Heart right ventricle (tissue), 16 donors: Measurements from ENCODE around the gene GGACT. TPM values are rescaled to one million over a fixed set of nuclear protein-coding genes. Genes with fewer than 3 reads are reported as not detected.

Experiments
- ATAC-seq, 8 donors: fragments of 200-7000 bp; cut with Tn5 transposase; one replicate each; pipeline ENCODE4 v1.9.1; 2020; ENCODE audit warnings: mild to moderate bottlenecking in 8 of 8, moderate library complexity in 8 of 8, moderate number of reproducible peaks in 1 of 8
- DNase-seq, 2 donors: peaks; one replicate each; pipeline ENCODE4 v3.0.0-alpha.2; 2020
- H3K27ac ChIP-seq, 10 donors: fragments of 200-600 bp; sonication (generic) in 2 of 10; one replicate each; pipeline versions ENCODE4 v1.5.0 to v1.8.0; 2020 to 2022; ENCODE audit warnings: mild to moderate bottlenecking in 3 of 10
- H3K27me3 ChIP-seq, 7 donors: fragments of 200-600 bp; one replicate each; pipeline ENCODE4 v1.8.0; 2021 to 2022; ENCODE audit warnings: mild to moderate bottlenecking in 2 of 7
- H3K36me3 ChIP-seq, 9 donors: fragments of 200-600 bp; sonication (generic) in 1 of 9; one replicate each; pipeline versions ENCODE4 v1.5.0 to v1.8.0; 2020 to 2022; ENCODE audit warnings: mild to moderate bottlenecking in 2 of 9
- H3K4me1 ChIP-seq, 9 donors: fragments of 200-600 bp; sonication (generic) in 1 of 9; one replicate each; pipeline versions ENCODE4 v1.5.0 to v1.8.0; 2020 to 2022; ENCODE audit warnings: mild to moderate bottlenecking in 4 of 9
- H3K4me3 ChIP-seq, 10 donors: fragments of 200-600 bp; sonication (generic) in 2 of 10; one replicate each; pipeline versions ENCODE4 v1.5.0 to v1.8.0; 2020 to 2022; ENCODE audit warnings: mild to moderate bottlenecking in 7 of 10, moderate library complexity in 2 of 10
- H3K9me3 ChIP-seq, 11 donors: fragments of 200-600 bp in 10 of 11; sonication (generic) in 2 of 11; one replicate each; pipeline versions ENCODE4 v1.5.0 to v1.8.0; 2013 to 2022; ENCODE audit warnings: mild to moderate bottlenecking in 2 of 11, control low read depth in 1 of 11, moderate library complexity in 1 of 11
- WGBS, 2 donors: extraction: QIAGEN DNeasy Blood & Tissue Kit; methylation state at CpG; one replicate each; pipeline ENCODE4 v1.1.7; 2013; ENCODE audit warnings: inconsistent platforms in 1 of 2; 5-methylcytosine and 5-hydroxymethylcytosine counted together
- intact Hi-C, 10 donors: fragments of 100-400 bp; cut with DNase I; formaldehyde crosslinking; loops; one replicate each; pipeline versions ENCODE4 v1.11.1 to v1.14.2; 2022
- long read RNA-seq, 3 donors: library from polyadenylated mRNA; unstranded; transcript quantifications; one replicate each; pipeline ENCODE4 v2.0.0, GENCODE V29; 2020 to 2021
- polyA plus RNA-seq, 2 donors: library from polyadenylated mRNA; stranded (reverse); fragments of 200-250 nt; gene quantifications; one replicate each; pipeline ENCODE4 v1.2.3, GENCODE V29; 2013
- total RNA-seq, 10 donors: library from RNA; stranded (reverse); fragmentation: NEBNext Ultra II Directional in 3 of 10; extraction: Animal tissue kit (Norgen Biotek cat#: 25700) in 3 of 10; gene quantifications; one replicate each; pipeline versions ENCODE4 v1.2.1 to v1.2.4, GENCODE V29; 2021 to 2023
- TF ChIP-seq, protein P1 (sequence below), 9 donors: fragments of 200-600 bp; sonication (generic) in 2 of 9; IDR thresholded peaks; one replicate each; pipeline versions ENCODE4 v1.5.0 to v1.8.0; 2021 to 2022; ENCODE audit warnings: antibody characterized with exemption in 9 of 9, mild to moderate bottlenecking in 5 of 9, moderate library complexity in 1 of 9
- donor health status: Arrhythmogenic right ventricular cardiomyopathy.
- donor health status: ischemic (EF 13 %, LVEDD 7.1; RV severe dilation, severe dysfunction).
- donor health status: healthy with polysubstance abuse.
- donor health status: DM: no; HTN: yes; CAD: no.
- donor health status: DM: no; HTN: no; CAD: no.
- donor health status: ischemic (EF 25% LVEDD 6.9; RV normal size, moderate dysfunction).
- donor health status: ischemic (EF 25% LVEDD 5.7; RV mildly dilated, moderate dysfunction).
- donor health status: healthy.
- donor health status: DM: yes; HTN: yes; CAD: no.
- donor health status: Ischemic cardiomyopathy.
- donor health status: ischemic (EF 35%, LVEDD 5.7; RV mildly dilated, moderate dysfunction).
- donor health status: nonischemic (EF 11% LVEDD 7.7; RV severe dilation, severe dysfunction).
- donor health status: DM: yes; HTN: yes; CAD: no.
- donor health status: PGD.
- donor health status: ischemic (EF 29% LVEDD 5.4; RV normal size, mild dysfunction).
- donor health status: nonischemic (EF 23%, LVEDD 6.1; RV moderate dilation, normal function).

Gene GGACT
- total RNA-seq (1 to 10 TPM in 8 of 10 donors, under 1 TPM in 2; 0.53 to 3.5 (median 2.0) TPM), polyA plus RNA-seq (under 1 TPM; 0.51 to 0.84 TPM)
- long read RNA-seq, donor 1, partial matches to known transcripts: 0 of 1 reads
- long read RNA-seq, donor 1, other reads (novel, unspliced or antisense): 1 of 1 reads
- long read RNA-seq, donor 2, partial matches to known transcripts: 0 of 1 reads
- long read RNA-seq, donor 2, other reads (novel, unspliced or antisense): 0 of 1 reads
- long read RNA-seq, donor 3, partial matches to known transcripts: 0 of 2 reads
- long read RNA-seq, donor 3, other reads (novel, unspliced or antisense): 1 of 2 reads

DNA sequence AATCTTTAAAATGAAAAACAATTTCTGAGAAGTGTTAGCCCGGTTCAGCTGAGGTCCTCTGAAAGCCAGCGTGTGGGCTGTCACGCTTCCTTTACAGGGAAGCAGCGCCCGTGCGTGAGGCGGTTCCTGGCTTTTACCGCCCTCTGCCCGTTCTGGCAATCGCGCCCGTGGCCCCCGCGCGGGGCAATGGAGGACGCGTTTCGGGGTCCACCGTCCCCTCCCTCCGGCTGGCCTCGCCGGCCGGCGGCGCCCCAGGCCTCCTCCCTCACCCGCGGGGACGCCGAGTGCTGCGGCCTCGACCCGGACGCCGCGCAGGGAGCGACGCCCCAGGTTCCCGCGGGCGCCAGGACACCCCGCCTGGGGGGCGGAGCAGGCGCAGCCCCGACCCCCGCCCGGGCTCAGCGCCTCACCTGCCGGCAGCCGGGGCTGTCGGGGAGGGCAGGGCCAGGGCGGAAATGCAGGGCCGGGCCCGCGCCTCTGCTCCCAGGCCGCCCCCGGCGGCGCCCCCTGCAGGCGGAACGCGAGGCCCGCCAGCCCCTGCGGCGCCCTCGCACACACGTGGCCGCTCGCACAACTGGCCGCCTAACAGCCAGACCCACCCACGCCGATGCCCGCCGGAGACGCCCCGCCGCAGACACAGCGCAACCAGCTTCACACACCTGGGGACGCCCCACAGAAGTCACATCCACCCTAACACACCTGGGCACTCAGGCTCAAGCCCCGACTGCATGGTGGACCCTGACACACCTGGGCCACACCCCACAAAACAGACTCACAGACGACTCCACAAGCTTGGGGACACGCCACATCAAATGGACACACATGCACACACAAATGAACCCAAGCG is at the start of gene GGACT:
Gene GGACT, minus strand, starts transcription at position 459 of the 847 bp plus-strand sequence. CDS start 56,198 bp downstream, outside the sequence.
- H3K9me3 ChIP-seq: no peaks in the 10 kb centered on the region
- intact Hi-C loops: no loop called here
- peak within 1 kb of the TSS; percentile 22 to 91 (median 72) for H3K27ac ChIP-seq

DNA sequence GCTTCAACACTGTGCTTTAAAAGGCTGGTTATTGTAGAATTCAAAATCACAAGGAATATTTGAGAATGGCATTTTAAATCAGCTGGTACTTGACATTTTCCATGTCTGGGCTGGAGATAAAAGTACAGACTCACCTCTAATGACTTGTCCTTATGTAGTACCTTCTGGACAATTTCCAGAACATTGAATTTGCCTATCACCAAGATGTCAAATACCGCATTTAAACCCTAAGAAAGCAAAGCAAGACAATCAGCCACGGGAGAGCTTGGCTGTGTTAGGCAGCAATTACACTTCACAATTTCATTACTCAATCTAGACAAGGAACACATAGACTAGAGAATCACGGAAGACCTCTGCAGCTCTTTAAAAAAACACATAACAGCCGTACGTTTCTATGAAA is 49.2 kb upstream of the GGACT start:
- Histone ChIP-seq H3K4me3 (no peak overlapping the region), H3K9me3 (no peaks in the 10 kb centered on the region), H3K4me1 (no peaks in the 10 kb centered on the region), H3K36me3 (peaks cover 0 to 94% (median 44%) of the 10 kb centered on the region in 9 donors), H3K27ac (no peak overlapping the region), H3K27me3 (no peaks in the 10 kb centered on the region)
- 71 to 77% methylated on average over 5 of the region's 5 CpGs for WGBS, 2 donors
- intact Hi-C loops: no loop called here
- no peak for ATAC-seq
- no peak for DNase-seq
- TF ChIP-seq, protein P1, sequence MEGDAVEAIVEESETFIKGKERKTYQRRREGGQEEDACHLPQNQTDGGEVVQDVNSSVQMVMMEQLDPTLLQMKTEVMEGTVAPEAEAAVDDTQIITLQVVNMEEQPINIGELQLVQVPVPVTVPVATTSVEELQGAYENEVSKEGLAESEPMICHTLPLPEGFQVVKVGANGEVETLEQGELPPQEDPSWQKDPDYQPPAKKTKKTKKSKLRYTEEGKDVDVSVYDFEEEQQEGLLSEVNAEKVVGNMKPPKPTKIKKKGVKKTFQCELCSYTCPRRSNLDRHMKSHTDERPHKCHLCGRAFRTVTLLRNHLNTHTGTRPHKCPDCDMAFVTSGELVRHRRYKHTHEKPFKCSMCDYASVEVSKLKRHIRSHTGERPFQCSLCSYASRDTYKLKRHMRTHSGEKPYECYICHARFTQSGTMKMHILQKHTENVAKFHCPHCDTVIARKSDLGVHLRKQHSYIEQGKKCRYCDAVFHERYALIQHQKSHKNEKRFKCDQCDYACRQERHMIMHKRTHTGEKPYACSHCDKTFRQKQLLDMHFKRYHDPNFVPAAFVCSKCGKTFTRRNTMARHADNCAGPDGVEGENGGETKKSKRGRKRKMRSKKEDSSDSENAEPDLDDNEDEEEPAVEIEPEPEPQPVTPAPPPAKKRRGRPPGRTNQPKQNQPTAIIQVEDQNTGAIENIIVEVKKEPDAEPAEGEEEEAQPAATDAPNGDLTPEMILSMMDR (IDR thresholded peaks at IDR 0.05): no peak

More for the DNA sequence above, at the start of gene GGACT:
- Histone ChIP-seq H3K4me1 (peaks cover 0 to 17% (median 13%) of the 10 kb centered on the region in 9 donors), H3K27me3 (no peaks in the 10 kb centered on the region), H3K36me3 (no peaks in the 10 kb centered on the region), H3K4me3 (peak within 1 kb of the TSS; percentile 29 to 74 (median 70))
- TF ChIP-seq, protein P1 (IDR thresholded peaks at IDR 0.05): peak; percentile 57 to 83 (median 72)
- DNase-seq (peak; percentile 64 to 83), ATAC-seq (peak; percentile 82 to 98 (median 94))
- 7 to 11% methylated on average over 52 to 82 of the region's 82 CpGs for WGBS, 2 donors

DNA sequence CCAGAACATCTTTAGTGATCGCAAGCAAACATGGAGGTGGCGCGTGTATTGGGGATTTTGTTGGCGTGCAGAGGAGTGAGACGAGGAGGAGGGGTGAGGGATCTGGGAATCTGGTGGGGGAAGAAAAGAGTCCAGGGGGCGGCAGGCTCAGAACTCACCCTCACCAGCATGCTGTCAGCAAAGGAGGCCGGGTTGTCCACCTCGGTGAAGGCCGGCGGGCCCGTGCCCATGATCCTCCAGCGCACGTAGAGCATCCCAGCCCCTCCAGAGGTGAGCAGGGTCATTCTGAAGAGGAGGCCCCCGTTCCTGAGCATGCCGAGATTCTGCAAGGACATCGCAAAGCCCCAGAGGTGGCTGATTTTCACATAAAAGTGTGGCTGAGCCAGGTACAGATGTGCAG is 48.8 kb upstream of the GGACT start:
- DNase-seq (no peak), ATAC-seq (no peak)
- Histone ChIP-seq H3K9me3 (no peaks in the 10 kb centered on the region), H3K4me1 (no peaks in the 10 kb centered on the region), H3K4me3 (no peak overlapping the region), H3K27me3 (no peaks in the 10 kb centered on the region), H3K36me3 (peaks cover 0 to 93% (median 42%) of the 10 kb centered on the region in 9 donors), H3K27ac (no peak overlapping the region)
- TF ChIP-seq, protein P1 (IDR thresholded peaks at IDR 0.05): no peak
- intact Hi-C loops: no loop called here
- WGBS, 2 donors: 82 to 95% methylated on average over 16 of the region's 16 CpGs

DNA sequence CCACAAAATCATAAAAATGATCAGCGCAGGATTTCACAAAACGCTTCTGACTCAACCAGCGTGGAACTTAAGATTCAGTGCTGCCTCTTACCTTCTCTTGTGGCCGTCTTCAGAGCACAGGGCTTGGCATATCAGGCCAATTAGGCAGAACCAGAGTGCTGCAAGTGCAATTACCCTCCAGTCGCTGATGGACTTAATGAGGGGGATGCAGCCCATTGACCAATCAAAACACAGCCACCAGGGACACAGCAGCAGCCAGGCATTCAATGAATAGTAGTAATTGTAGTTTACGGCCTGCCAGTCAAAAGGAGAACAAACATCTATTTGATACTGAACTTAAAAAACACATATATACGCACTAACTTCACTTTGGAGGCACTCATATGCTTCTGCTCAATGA is 47.9 kb upstream of the GGACT start:
- Histone ChIP-seq H3K4me1 (no peaks in the 10 kb centered on the region), H3K27ac (no peak overlapping the region), H3K27me3 (no peaks in the 10 kb centered on the region), H3K36me3 (peaks cover 0 to 90% (median 32%) of the 10 kb centered on the region in 9 donors), H3K4me3 (no peak overlapping the region), H3K9me3 (no peaks in the 10 kb centered on the region)
- DNase-seq (no peak), ATAC-seq (no peak)
- WGBS, 2 donors: 96 to 98% methylated on average over 7 of the region's 7 CpGs
- intact Hi-C loops: no loop called here
- TF ChIP-seq, protein P1 (IDR thresholded peaks at IDR 0.05): no peak
